K562 (cell line): Measurements from ENCODE around the gene CRCP. TPM values are rescaled to one million over a fixed set of nuclear protein-coding genes. Genes with fewer than 3 reads are reported as not detected.
A peak's percentile ranks its signal among the peaks of the same experiment; 100 is the strongest.

Source experiments
- ATAC-seq: fragments of 200-7000 bp; cut with Tn5 transposase; 3 replicates; pipeline ENCODE4 v1.9.1; 2020; ENCODE audit warnings: moderate library complexity
- BruUV-seq: library from RNA; stranded (reverse); fragments of 400-500 nt; replicated peaks from 2 replicates; lab custom pipeline; 2021; lab: Mats Ljungman, UMichigan
- CTCF ChIA-PET: fragments of 300-600 bp; formaldehyde crosslinking; extraction: SDS; loops from one replicate; lab custom pipeline; 2021; ENCODE audit warnings: low intra/inter-chr PET ratio; lab: Yijun Ruan, JAX
- POLR2A ChIA-PET: fragments of 300-600, 350-650 bp; sonication (Branson Sonifier 250); formaldehyde crosslinking; extraction: SDS; loops from one replicate; lab custom pipeline; 2021; ENCODE audit warnings: antibody characterized with exemption, inconsistent platforms; lab: Yijun Ruan, JAX
- DNase-seq, 4 experiments: peaks; one replicate each; pipeline versions ENCODE4 v3.0.0 to v3.0.0-alpha.2; 2011 to 2018; ENCODE audit warnings: low spot score in 3 of 4, mixed read lengths in 3 of 4; ENCODE audit errors: extremely low read depth in 1 of 4
- FAIRE-seq: peaks from 2 replicates; lab custom pipeline; 2011; peaks lifted over from hg19 to GRCh38; lab: Jason Lieb, UNC
- H2AFZ ChIP-seq: 2 replicates; pipeline ENCODE4 v1.6.0; 2011; ENCODE audit warnings: low read depth, low read length, control low read depth, inconsistent platforms
- H3K27ac ChIP-seq: fragments of 200-600 bp; 3 replicates; pipeline ENCODE4 v1.8.0; 2011; ENCODE audit warnings: low read depth, mild to moderate bottlenecking, control low read depth, inconsistent platforms, low read length, moderate library complexity, mixed read lengths; ENCODE audit errors: extremely low read depth
- H3K27me3 ChIP-seq, 2 experiments: fragments of 300-600 bp in 1 of 2; 2 replicates in 1 of 2; 3 replicates in 1 of 2; pipeline versions ENCODE4 v1.6.0 to v1.8.0; 2011; ENCODE audit warnings: inconsistent platforms in 2 of 2, low read length in 2 of 2, mild to moderate bottlenecking in 1 of 2, mixed read lengths in 1 of 2, moderate library complexity in 1 of 2; ENCODE audit not compliant: control insufficient read depth in 2 of 2, insufficient read depth in 2 of 2
- H3K36me3 ChIP-seq: fragments of 300-600 bp; 3 replicates; pipeline ENCODE4 v1.8.0; 2011; ENCODE audit warnings: mild to moderate bottlenecking, low read length, inconsistent platforms; ENCODE audit not compliant: control insufficient read depth, insufficient read depth
- H3K4me1 ChIP-seq, 2 experiments: fragments of 200-600 bp in 1 of 2; replicated peaks in 1 of 2; 2 replicates in 1 of 2; 3 replicates in 1 of 2; pipeline versions ENCODE4 v1.5.1 to v1.8.0; 2011; ENCODE audit warnings: inconsistent platforms in 2 of 2, low read length in 2 of 2, mild to moderate bottlenecking in 1 of 2, mixed read lengths in 1 of 2, moderate library complexity in 1 of 2; ENCODE audit not compliant: control insufficient read depth in 2 of 2, insufficient read depth in 2 of 2
- H3K4me2 ChIP-seq: 2 replicates; pipeline ENCODE4 v1.6.1; 2011; ENCODE audit warnings: low read length, control low read depth, inconsistent platforms, mixed read lengths; ENCODE audit not compliant: insufficient read depth
- H3K4me3 ChIP-seq: fragments of 200-600 bp; sonication (generic), shearing (Covaris generic); 2 replicates; pipeline ENCODE4 v1.5.1; 2016; ENCODE audit warnings: control low read depth, inconsistent platforms
- H3K79me2 ChIP-seq: fragments of 200-600 bp; 3 replicates; pipeline ENCODE4 v1.8.0; 2011; ENCODE audit warnings: low read length, inconsistent platforms; ENCODE audit not compliant: control insufficient read depth, insufficient read depth
- H3K9ac ChIP-seq, 2 experiments: 2 replicates each; pipeline versions ENCODE4 v1.6.0 to v1.6.1; 2011; ENCODE audit warnings: low read depth in 2 of 2, low read length in 2 of 2, control low read depth in 1 of 2, inconsistent platforms in 1 of 2, mild to moderate bottlenecking in 1 of 2, mixed read lengths in 1 of 2; ENCODE audit not compliant: insufficient read depth in 1 of 2
- H3K9me1 ChIP-seq: one replicate; pipeline ENCODE4 v1.6.0; 2011; ENCODE audit warnings: inconsistent platforms, mild to moderate bottlenecking, low read length, moderate library complexity; ENCODE audit not compliant: control insufficient read depth, insufficient read depth
- H3K9me3 ChIP-seq: replicated peaks from 2 replicates; pipeline ENCODE4 v1.5.1; 2011; ENCODE audit warnings: low read depth, low read length, inconsistent platforms; ENCODE audit not compliant: control insufficient read depth, insufficient read depth
- H4K20me1 ChIP-seq: replicated peaks from 2 replicates; pipeline ENCODE4 v1.6.1; 2011; ENCODE audit warnings: low read length, inconsistent platforms, mixed read lengths; ENCODE audit not compliant: control insufficient read depth, insufficient read depth
- CBFA2T2 ChIP-seq: fragments of 450-650 bp; conservative IDR thresholded peaks from 2 replicates; pipeline ENCODE4 v1.6.1; 2017; ENCODE audit warnings: mild to moderate bottlenecking
- CHD7 ChIP-seq: fragments of 200-600 bp; sonication (generic); IDR thresholded peaks from one replicate; pipeline ENCODE4 v1.6.1; 2012; ENCODE audit warnings: mild to moderate bottlenecking, low read depth, low read length, inconsistent platforms
- HDAC3 ChIP-seq: fragments of 450-650 bp; IDR thresholded peaks from 2 replicates; pipeline ENCODE4 v1.6.1; 2018; ENCODE audit warnings: borderline replicate concordance, mild to moderate bottlenecking, moderate library complexity; ENCODE audit not compliant: partially characterized antibody
- MTF1 ChIP-seq: fragments of 250-450 bp; sonication (Bioruptor Pico); IDR thresholded peaks from 2 replicates; pipeline ENCODE4 v1.9.0; 2021; ENCODE audit warnings: moderate library complexity, mild to moderate bottlenecking, inconsistent platforms, borderline replicate concordance
- NR1H2 ChIP-seq: sonication (generic); formaldehyde crosslinking; IDR thresholded peaks from 2 replicates; pipeline ENCODE4 v1.4.0; 2020; ENCODE audit warnings: mild to moderate bottlenecking, missing genetic modification reagents
- RAD51 ChIP-seq: fragments of 450-650 bp; IDR thresholded peaks from 2 replicates; pipeline ENCODE4 v1.7.1; 2016; ENCODE audit warnings: low read depth, mild to moderate bottlenecking, borderline replicate concordance
- SRF ChIP-seq, 2 experiments: fragments of 250-450, 450-650 bp in 1 of 2; sonication (Bioruptor Pico) in 1 of 2; sonication (generic) in 1 of 2; formaldehyde crosslinking; IDR thresholded peaks; 2 replicates each; pipeline versions ENCODE4 v1.5.0 to v1.5.1; 2020 to 2022; ENCODE audit warnings: mild to moderate bottlenecking in 1 of 2, missing genetic modification reagents in 1 of 2
- TRIM28 ChIP-seq: fragments of 450-650 bp; IDR thresholded peaks from 2 replicates; pipeline ENCODE4 v1.6.1; 2017
- XRCC3 ChIP-seq: fragments of 450-650 bp; IDR thresholded peaks from 2 replicates; pipeline ENCODE4 v1.6.1; 2017; ENCODE audit warnings: mild to moderate bottlenecking, moderate library complexity
- ZBTB34 ChIP-seq: fragments of 250-450 bp; sonication (Bioruptor Pico); IDR thresholded peaks from 2 replicates; pipeline ENCODE4 v1.8.0; 2021; ENCODE audit warnings: mild to moderate bottlenecking, moderate library complexity
- ZNF253 ChIP-seq: fragments of 250-450 bp; sonication (Bioruptor Pico); conservative IDR thresholded peaks from 2 replicates; pipeline ENCODE4 v1.6.1; 2021; ENCODE audit warnings: mild to moderate bottlenecking
- ZSCAN29 ChIP-seq: fragments of 450-650 bp; IDR thresholded peaks from 2 replicates; pipeline ENCODE4 v1.6.1; 2017
- WGBS: fragments of 100-300 bp; shearing (Covaris generic); methylation state at CpG from one replicate; pipeline ENCODE4 v1.1.6; 2016; ENCODE audit warnings: low coverage, mixed read lengths; ENCODE audit not compliant: insufficient coverage; ENCODE audit errors: missing lambda C conversion rate; 5-methylcytosine and 5-hydroxymethylcytosine counted together
- in situ Hi-C: fragments of 300-500 bp; cut with MboI; formaldehyde crosslinking; loops from 4 replicates; pipeline ENCODE4 v1.15.0; 2018; ENCODE audit warnings: inconsistent platforms, mixed read lengths
- intact Hi-C: fragments of 100-400 bp; cut with micrococcal nuclease; formaldehyde crosslinking; loops from 2 replicates; pipeline ENCODE4 v1.14.2; 2022
- polyA plus RNA-seq, 8 experiments: library from polyadenylated mRNA; depleted of rRNA in 4 of 8; stranded (reverse) in 5 of 8; unstranded in 3 of 8; fragments of >200 nt; fragmentation: Nextera tagmentation in 2 of 8; fragmentation: Illumina TruSeq in 1 of 8; extraction: Ambion mirVana in 2 of 8; extraction: Trizol in 1 of 8; gene quantifications; 2 replicates each; pipeline versions ENCODE4 v1.2.1 to v1.2.3, GENCODE V29; 2011 to 2014; ENCODE audit warnings: inconsistent platforms in 1 of 8, missing spikeins in 1 of 8
- total RNA-seq, 7 experiments: library from RNA; depleted of rRNA in 6 of 7; stranded (reverse); fragments of >200 nt in 6 of 7; fragmentation: Illumina TruSeq in 2 of 7; extraction: Trizol in 2 of 7; gene quantifications; 2 replicates each; pipeline versions ENCODE4 v1.2.1 to v1.2.3, GENCODE V29; 2011 to 2021; ENCODE audit warnings: low replicate concordance in 1 of 7

Gene CRCP
- total and polyA plus RNA-seq, 9 of the 15 experiments (the other 6 are each of a cell fraction or from before 2014, with no cell fraction given), result 22.1 to 58.3 (median 43.4) TPM

GRCh38 chr7:66178258-66178657 is 63.6 kb downstream of the CRCP start:
- no peaks in the 10 kb centered on the region for H4K20me1 ChIP-seq
- ATAC-seq (no peak), DNase-seq (no peak), FAIRE-seq (no peak)
- H3K9me3 ChIP-seq, result 0 out of 2 replicates have a peak, but pooled peaks cover 3% of the 10 kb centered on the region
- 14% methylated on average over 2 of the region's 2 CpGs for WGBS
- H3K79me2 ChIP-seq, result no peaks in the 10 kb centered on the region
- H3K4me2 ChIP-seq, result no peak overlapping the region
- H3K27ac ChIP-seq, result no peak overlapping the region
- H3K4me1 ChIP-seq, result no peaks in the 10 kb centered on the region
- no TSS peak for BruUV-seq
- no peak overlapping the region for H3K4me3 ChIP-seq
- H3K27me3 ChIP-seq, result peaks cover 8 to 28% of the 10 kb centered on the region in 2 experiments; a peak in 4 of 5 replicates
- intact Hi-C loops (no loop called here), in situ Hi-C loops (no loop called here)
- no peaks in the 10 kb centered on the region for H3K36me3 ChIP-seq
- ChIA-PET CTCF (no interaction called here), POLR2A (no interaction called here)
- H3K9ac ChIP-seq, result no peak overlapping the region
- H3K9me1 ChIP-seq, result no peaks in the 10 kb centered on the region
- no peak overlapping the region for H2AFZ ChIP-seq
- TF ChIP-seq CHD7 (no peak), ZSCAN29 (no peak), TRIM28 (peak; percentile 75; the same call in 1 of the 2 replicates), SRF (CRISPR knock-in tag; IDR thresholded peaks at IDR 0.05) (no peak), ZBTB34 (CRISPR knock-in tag) (no peak), HDAC3 (no peak), XRCC3 (no peak), ZNF253 (CRISPR knock-in tag) (no peak), CBFA2T2 (peak; percentile 79), RAD51 (peak; percentile 93), NR1H2 (CRISPR knock-in tag) (no peak), MTF1 (CRISPR knock-in tag) (no peak)
